Keratinocyte (primary cell): ENCODE data around the gene ZNF292.

ENCODE experiments used
- EZH2 ChIP-seq: IDR thresholded peaks from one replicate; pipeline ENCODE4 v1.6.1; 2012; ENCODE audit warnings: inconsistent platforms, mild to moderate bottlenecking, low read length, moderate library complexity
- TF ChIP-seq, protein P1 (sequence below), 3 experiments: IDR thresholded peaks in 1 of 3; conservative IDR thresholded peaks in 1 of 3; optimal IDR thresholded peaks in 1 of 3; 2 replicates in 2 of 3; 3 replicates in 1 of 3; pipeline versions ENCODE3 to v1.5.1; 2011; ENCODE audit warnings: low read length in 3 of 3, mild to moderate bottlenecking in 3 of 3, moderate library complexity in 2 of 3, control low read depth in 1 of 3, inconsistent platforms in 1 of 3; ENCODE audit not compliant: insufficient read depth in 2 of 3; ENCODE audit errors: extremely low read depth in 1 of 3

DNA sequence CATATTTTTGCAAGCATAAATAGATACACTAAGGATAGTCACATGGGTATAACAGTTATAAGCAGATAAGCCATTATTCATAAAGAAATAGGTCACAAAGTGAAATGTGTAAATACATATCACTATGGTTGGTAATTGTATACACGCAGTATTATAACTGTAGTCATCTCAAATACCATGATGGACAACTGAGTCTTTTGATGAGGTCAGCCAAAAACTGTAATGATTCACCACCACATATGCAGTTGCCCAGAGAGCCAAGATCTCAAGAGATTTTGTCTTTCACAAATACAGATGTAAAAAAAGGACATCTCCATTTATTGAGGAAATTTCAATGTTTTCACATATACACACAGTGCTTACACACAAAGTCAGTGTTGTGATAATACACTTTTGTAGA, 28.3 kb downstream of the ZNF292 start:
- TF ChIP-seq, protein P1, sequence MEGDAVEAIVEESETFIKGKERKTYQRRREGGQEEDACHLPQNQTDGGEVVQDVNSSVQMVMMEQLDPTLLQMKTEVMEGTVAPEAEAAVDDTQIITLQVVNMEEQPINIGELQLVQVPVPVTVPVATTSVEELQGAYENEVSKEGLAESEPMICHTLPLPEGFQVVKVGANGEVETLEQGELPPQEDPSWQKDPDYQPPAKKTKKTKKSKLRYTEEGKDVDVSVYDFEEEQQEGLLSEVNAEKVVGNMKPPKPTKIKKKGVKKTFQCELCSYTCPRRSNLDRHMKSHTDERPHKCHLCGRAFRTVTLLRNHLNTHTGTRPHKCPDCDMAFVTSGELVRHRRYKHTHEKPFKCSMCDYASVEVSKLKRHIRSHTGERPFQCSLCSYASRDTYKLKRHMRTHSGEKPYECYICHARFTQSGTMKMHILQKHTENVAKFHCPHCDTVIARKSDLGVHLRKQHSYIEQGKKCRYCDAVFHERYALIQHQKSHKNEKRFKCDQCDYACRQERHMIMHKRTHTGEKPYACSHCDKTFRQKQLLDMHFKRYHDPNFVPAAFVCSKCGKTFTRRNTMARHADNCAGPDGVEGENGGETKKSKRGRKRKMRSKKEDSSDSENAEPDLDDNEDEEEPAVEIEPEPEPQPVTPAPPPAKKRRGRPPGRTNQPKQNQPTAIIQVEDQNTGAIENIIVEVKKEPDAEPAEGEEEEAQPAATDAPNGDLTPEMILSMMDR (optimal IDR thresholded peaks at IDR 0.05 in 1 of 3, IDR thresholded peaks at IDR 0.05 in 1 of 3, conservative IDR thresholded peaks at IDR 0.05 in 1 of 3; ENCODE audit: extremely low read depth in 1 of 3, insufficient read depth in 2 of 3, low read length in 3 of 3), result no peak
- no peak for TF ChIP-seq EZH2
